H7 (cell line): ENCODE results near the gene FAM20C. TPM values are rescaled to one million over a fixed set of nuclear protein-coding genes. Genes with fewer than 3 reads are reported as not detected.

Source experiments
- DNase-seq: peaks from one replicate; pipeline ENCODE4 v3.0.0; 2012
- H3K27me3 ChIP-seq: 2 replicates; pipeline ENCODE4 v1.6.0; 2011; ENCODE audit warnings: mild to moderate bottlenecking, low read length; ENCODE audit not compliant: control insufficient read depth, insufficient read depth
- H3K36me3 ChIP-seq: replicated peaks from 2 replicates; pipeline ENCODE4 v1.5.1; 2011; ENCODE audit warnings: low read length; ENCODE audit not compliant: control insufficient read depth, insufficient read depth
- H3K4me3 ChIP-seq: 2 replicates; pipeline ENCODE4 v1.5.1; 2011; ENCODE audit warnings: low read depth, mild to moderate bottlenecking, control low read depth, low read length, moderate library complexity; ENCODE audit not compliant: insufficient read depth
- total RNA-seq: library from RNA; depleted of rRNA; stranded (reverse); fragments of >200 nt; shearing (Covaris generic); gene quantifications from 2 replicates; pipeline ENCODE4 v1.2.3, GENCODE V29; 2014

FAM20C gene
- total RNA-seq, 1 experiment from 2014 or later, result 63.2 TPM

- Histone ChIP-seq H3K36me3 (no peaks in the 10 kb centered on the region), H3K4me3 (no peak overlapping the region), H3K27me3 (peaks cover 5% of the 10 kb centered on the region; the same call in 1 of the 2 replicates)
- DNase-seq, result peak; percentile 92
These were observed 3.5 kb upstream of the FAM20C start for GRCh38 chr7:188727-189500.

DNA sequence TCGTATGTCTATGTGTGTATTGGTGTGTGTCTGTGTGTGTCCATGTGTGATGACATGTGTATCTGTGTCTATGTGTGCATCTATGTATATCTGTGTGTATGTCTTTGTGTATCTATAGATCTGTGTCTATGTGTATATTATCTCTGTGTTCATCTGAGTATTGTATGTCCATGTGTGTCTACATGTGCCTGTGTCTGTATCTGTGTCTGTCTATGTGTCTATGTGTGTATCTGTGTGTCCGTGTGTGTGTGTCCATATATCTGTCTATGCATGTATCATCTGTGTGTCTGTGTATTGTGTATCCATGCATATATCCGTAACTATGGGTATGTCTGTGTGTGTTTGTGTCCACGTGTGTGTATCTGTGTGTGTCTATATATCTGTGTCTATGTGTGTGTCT lies 2.7 kb upstream of the FAM20C start:
- H3K27me3 ChIP-seq, result peaks cover 5% of the 10 kb centered on the region; the same call in 1 of the 2 replicates
- H3K4me3 ChIP-seq, result no peak overlapping the region
- no peak for DNase-seq
- H3K36me3 ChIP-seq, result no peaks in the 10 kb centered on the region

DNA sequence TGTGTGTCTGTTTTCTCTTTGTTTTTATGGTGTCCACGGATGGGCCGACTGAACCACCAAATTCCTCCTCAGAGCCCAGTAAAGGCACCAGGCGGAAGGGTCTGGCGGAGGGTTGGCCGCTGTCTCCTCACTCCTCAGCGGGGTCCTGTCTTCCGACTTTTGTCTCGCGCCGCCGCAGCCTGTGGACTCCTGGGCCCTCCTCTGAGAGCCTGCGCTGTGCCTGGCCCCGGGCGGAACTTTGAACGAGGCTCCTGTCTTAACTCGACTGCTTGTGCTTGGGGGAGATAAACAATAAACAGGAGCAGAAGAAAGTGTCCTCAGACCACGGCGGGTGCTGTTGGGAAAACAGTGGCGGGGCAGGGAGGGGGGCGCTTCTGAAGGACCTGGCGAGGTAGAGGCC lies 2.2 kb upstream of the FAM20C start:
- DNase-seq, result no peak

DNA sequence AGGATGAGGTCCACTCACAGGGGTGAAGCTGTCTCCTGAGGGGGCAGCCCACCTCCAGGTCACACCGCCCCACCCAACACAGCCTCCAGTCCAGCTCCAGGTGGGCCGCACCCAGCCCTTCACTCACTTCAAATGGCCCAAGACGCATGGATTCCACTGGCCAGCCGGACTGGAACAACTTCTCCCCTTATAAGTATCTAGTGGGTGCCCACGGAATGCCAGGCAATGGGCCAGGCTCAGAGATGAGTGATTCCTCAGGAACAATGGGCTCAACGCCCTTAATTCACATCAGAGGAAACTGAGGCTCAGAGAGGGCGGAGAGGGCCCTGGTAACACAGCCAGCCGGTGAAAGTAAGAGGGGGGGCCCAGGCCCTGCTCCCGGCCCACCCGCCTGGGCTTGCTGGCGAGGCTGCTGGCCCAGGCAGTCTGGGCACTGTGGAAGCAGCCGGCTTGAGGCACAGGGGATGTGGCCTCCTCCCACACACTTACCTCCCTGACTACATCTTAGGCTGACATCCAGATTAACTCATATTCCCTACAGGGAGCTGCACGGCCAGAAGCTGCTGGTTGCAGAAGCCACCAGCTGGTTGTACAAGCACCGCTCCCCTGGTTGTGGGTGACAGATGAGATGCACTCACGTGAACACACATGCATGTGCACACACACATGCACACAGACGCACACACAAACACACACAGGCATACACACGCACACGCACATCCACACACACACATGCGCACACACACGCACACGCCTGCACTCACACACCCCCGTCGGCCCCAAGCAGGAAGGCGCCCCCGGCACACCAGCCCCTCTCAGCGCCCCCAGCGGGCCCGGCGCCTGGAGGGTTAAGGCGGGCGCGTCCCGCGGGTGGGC lies 1.0 kb upstream of the FAM20C start:
- H3K36me3 ChIP-seq, result peaks cover 9% of the 10 kb centered on the region
- peaks cover 5% of the 10 kb centered on the region; the same call in 1 of the 2 replicates for H3K27me3 ChIP-seq
- H3K4me3 ChIP-seq, result peak overlapping the region; percentile 69
- peak; percentile 82 for DNase-seq

More for the DNA sequence above, 2.2 kb upstream of the FAM20C start:
- Histone ChIP-seq H3K4me3 (no peak overlapping the region), H3K27me3 (peaks cover 5% of the 10 kb centered on the region; the same call in 1 of the 2 replicates), H3K36me3 (no peaks in the 10 kb centered on the region; the same call in 1 of the 2 replicates)

GRCh38 chr7:192701-193480 lies 520 bp downstream of the FAM20C start:
- DNase-seq, result peak; percentile 92
- Histone ChIP-seq H3K27me3 (peaks cover 5% of the 10 kb centered on the region; the same call in 1 of the 2 replicates), H3K36me3 (peaks cover 23% of the 10 kb centered on the region), H3K4me3 (peak overlapping the region; percentile 76)

DNA sequence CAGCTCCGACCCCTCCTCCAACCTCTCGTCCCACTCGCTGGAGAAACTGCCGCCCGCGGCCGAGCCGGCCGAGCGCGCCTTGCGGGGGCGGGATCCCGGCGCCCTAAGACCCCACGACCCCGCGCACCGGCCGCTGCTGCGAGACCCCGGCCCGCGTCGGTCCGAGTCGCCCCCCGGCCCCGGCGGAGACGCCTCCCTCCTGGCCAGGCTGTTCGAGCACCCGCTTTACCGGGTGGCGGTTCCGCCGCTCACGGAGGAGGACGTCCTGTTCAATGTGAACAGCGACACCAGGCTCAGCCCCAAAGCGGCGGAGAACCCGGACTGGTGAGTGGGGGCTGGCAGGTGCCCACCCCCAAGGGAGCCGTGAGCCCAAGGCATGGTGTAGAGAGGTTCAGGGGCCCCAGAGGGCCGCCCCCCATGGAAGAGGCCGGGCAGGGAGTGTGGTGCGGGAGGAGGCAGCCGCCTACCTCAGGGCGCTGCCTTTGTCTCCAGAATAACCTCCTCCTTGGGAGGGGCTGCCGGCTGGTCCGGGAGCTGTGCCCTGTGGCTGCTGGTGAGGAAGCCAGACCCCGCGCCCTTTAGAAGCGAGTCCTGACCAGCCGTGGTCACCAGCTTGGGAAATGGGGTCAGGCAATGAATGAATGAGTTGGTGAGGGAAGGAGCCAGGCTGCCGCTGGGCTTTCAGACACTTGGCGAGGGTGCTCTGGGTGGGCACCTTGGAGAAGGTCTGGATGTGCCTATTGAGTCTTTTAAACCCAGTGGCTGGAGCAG lies 1.3 kb downstream of the FAM20C start:
- H3K27me3 ChIP-seq, result peaks cover 5% of the 10 kb centered on the region; the same call in 1 of the 2 replicates
- H3K36me3 ChIP-seq, result peaks cover 26% of the 10 kb centered on the region
- peak overlapping the region; percentile 76 for H3K4me3 ChIP-seq
- DNase-seq, result peak; percentile 90

DNA sequence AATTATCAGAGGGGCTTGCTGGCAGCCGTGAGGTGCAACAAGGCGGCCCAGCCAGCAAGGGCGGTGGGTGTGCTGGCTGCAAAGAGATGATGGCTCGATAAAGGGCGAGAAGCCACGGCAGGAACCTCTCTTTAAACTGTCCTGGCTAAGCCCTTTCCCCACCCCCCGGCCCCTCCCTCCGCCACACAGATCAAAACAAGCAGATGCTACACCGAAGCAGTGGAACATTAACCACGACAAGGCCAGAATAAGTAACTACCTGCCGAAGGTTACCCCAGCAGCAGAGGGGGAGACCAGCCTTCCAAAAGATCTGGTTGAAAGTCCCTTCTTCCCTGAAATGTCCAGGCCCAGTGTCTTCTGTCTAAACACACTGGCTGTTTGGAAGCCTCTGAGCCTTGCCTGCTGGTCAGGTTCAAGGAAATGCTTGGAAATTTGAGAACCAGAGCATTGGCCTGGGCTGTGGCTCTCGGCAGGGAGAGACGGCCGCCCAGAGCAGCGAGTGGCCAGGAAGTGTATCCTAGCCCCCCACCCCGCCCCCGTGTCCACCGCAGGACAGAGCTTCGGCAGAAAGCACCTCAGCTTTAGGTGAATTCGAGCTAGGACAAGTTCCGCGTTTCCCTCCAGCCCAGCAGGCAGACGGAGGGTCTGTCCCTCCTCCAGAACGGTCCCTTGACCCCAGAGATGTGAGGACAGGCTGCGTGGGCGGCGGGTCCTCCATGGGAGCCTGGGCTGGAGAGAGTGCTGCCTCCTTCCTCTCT lies 2.1 kb downstream of the FAM20C start:
- Histone ChIP-seq H3K4me3 (peak overlapping the region; percentile 76), H3K27me3 (peaks cover 5% of the 10 kb centered on the region; the same call in 1 of the 2 replicates), H3K36me3 (peaks cover 30% of the 10 kb centered on the region)
- peak; percentile 88 for DNase-seq

GRCh38 chr7:195010-195829 lies 2.8 kb downstream of the FAM20C start:
- Histone ChIP-seq H3K27me3 (peaks cover 5% of the 10 kb centered on the region; the same call in 1 of the 2 replicates), H3K4me3 (peak overlapping the region; percentile 76), H3K36me3 (peaks cover 30% of the 10 kb centered on the region)
- DNase-seq, result peak; percentile 74

GRCh38 chr7:195830-196128 lies 3.4 kb downstream of the FAM20C start:
- peaks cover 30% of the 10 kb centered on the region for H3K36me3 ChIP-seq
- H3K27me3 ChIP-seq, result peaks cover 5% of the 10 kb centered on the region; the same call in 1 of the 2 replicates
- DNase-seq, result no peak
- H3K4me3 ChIP-seq, result no peak overlapping the region

DNA sequence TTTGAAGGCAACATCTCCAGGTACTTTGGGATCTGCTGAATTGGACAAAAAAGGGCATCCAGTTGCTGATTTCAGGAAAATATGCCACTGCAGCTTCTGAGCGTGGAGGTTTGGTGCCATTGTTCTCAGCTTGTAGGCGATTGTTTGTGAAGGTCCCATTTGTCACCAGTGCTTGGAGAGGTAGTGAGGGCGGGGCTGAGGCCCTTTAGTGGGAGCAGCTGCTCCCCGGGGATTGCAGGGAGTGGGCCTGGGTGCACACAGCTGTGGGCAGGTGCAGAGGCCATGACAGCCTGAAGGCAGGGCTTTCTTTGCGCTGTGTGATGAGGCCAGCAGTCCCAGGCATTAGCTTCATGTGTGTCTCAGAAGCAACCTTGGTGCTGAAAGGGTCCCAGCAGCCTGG lies 3.9 kb downstream of the FAM20C start:
- Histone ChIP-seq H3K36me3 (peaks cover 30% of the 10 kb centered on the region), H3K4me3 (no peak overlapping the region), H3K27me3 (peaks cover 5% of the 10 kb centered on the region; the same call in 1 of the 2 replicates)
- no peak for DNase-seq

GRCh38 chr7:196778-197321 lies 4.5 kb downstream of the FAM20C start:
- Histone ChIP-seq H3K36me3 (peaks cover 30% of the 10 kb centered on the region), H3K27me3 (peaks cover 5% of the 10 kb centered on the region; the same call in 1 of the 2 replicates), H3K4me3 (no peak overlapping the region)
- no peak for DNase-seq
